K562 (cell line): ENCODE results near the gene NAT10. TPM values are rescaled to one million over a fixed set of nuclear protein-coding genes. Genes with fewer than 3 reads are reported as not detected.
A peak's percentile ranks its signal among the peaks of the same experiment; 100 is the strongest.

Experiments
- ATAC-seq: fragments of 200-7000 bp; cut with Tn5 transposase; 3 replicates; pipeline ENCODE4 v1.9.1; 2020; ENCODE audit warnings: moderate library complexity
- BruUV-seq: library from RNA; stranded (reverse); fragments of 400-500 nt; replicated peaks from 2 replicates; lab custom pipeline; 2021; lab: Mats Ljungman, UMichigan
- CTCF ChIA-PET: fragments of 300-600 bp; formaldehyde crosslinking; extraction: SDS; loops from one replicate; lab custom pipeline; 2021; ENCODE audit warnings: low intra/inter-chr PET ratio; lab: Yijun Ruan, JAX
- POLR2A ChIA-PET: fragments of 300-600, 350-650 bp; sonication (Branson Sonifier 250); formaldehyde crosslinking; extraction: SDS; loops from one replicate; lab custom pipeline; 2021; ENCODE audit warnings: antibody characterized with exemption, inconsistent platforms; lab: Yijun Ruan, JAX
- DNase-seq, 4 experiments: peaks; one replicate each; pipeline versions ENCODE4 v3.0.0 to v3.0.0-alpha.2; 2011 to 2018; ENCODE audit warnings: low spot score in 3 of 4, mixed read lengths in 3 of 4; ENCODE audit errors: extremely low read depth in 1 of 4
- FAIRE-seq: peaks from 2 replicates; lab custom pipeline; 2011; peaks lifted over from hg19 to GRCh38; lab: Jason Lieb, UNC
- H2AFZ ChIP-seq: 2 replicates; pipeline ENCODE4 v1.6.0; 2011; ENCODE audit warnings: low read depth, low read length, control low read depth, inconsistent platforms
- H3K27ac ChIP-seq: fragments of 200-600 bp; 3 replicates; pipeline ENCODE4 v1.8.0; 2011; ENCODE audit warnings: low read depth, mild to moderate bottlenecking, control low read depth, inconsistent platforms, low read length, moderate library complexity, mixed read lengths; ENCODE audit errors: extremely low read depth
- H3K27me3 ChIP-seq, 2 experiments: fragments of 300-600 bp in 1 of 2; 2 replicates in 1 of 2; 3 replicates in 1 of 2; pipeline versions ENCODE4 v1.6.0 to v1.8.0; 2011; ENCODE audit warnings: inconsistent platforms in 2 of 2, low read length in 2 of 2, mild to moderate bottlenecking in 1 of 2, mixed read lengths in 1 of 2, moderate library complexity in 1 of 2; ENCODE audit not compliant: control insufficient read depth in 2 of 2, insufficient read depth in 2 of 2
- H3K36me3 ChIP-seq: fragments of 300-600 bp; 3 replicates; pipeline ENCODE4 v1.8.0; 2011; ENCODE audit warnings: mild to moderate bottlenecking, low read length, inconsistent platforms; ENCODE audit not compliant: control insufficient read depth, insufficient read depth
- H3K4me1 ChIP-seq, 2 experiments: fragments of 200-600 bp in 1 of 2; replicated peaks in 1 of 2; 2 replicates in 1 of 2; 3 replicates in 1 of 2; pipeline versions ENCODE4 v1.5.1 to v1.8.0; 2011; ENCODE audit warnings: inconsistent platforms in 2 of 2, low read length in 2 of 2, mild to moderate bottlenecking in 1 of 2, mixed read lengths in 1 of 2, moderate library complexity in 1 of 2; ENCODE audit not compliant: control insufficient read depth in 2 of 2, insufficient read depth in 2 of 2
- H3K4me2 ChIP-seq: 2 replicates; pipeline ENCODE4 v1.6.1; 2011; ENCODE audit warnings: low read length, control low read depth, inconsistent platforms, mixed read lengths; ENCODE audit not compliant: insufficient read depth
- H3K4me3 ChIP-seq: fragments of 200-600 bp; sonication (generic), shearing (Covaris generic); 2 replicates; pipeline ENCODE4 v1.5.1; 2016; ENCODE audit warnings: control low read depth, inconsistent platforms
- H3K79me2 ChIP-seq: fragments of 200-600 bp; 3 replicates; pipeline ENCODE4 v1.8.0; 2011; ENCODE audit warnings: low read length, inconsistent platforms; ENCODE audit not compliant: control insufficient read depth, insufficient read depth
- H3K9ac ChIP-seq, 2 experiments: 2 replicates each; pipeline versions ENCODE4 v1.6.0 to v1.6.1; 2011; ENCODE audit warnings: low read depth in 2 of 2, low read length in 2 of 2, control low read depth in 1 of 2, inconsistent platforms in 1 of 2, mild to moderate bottlenecking in 1 of 2, mixed read lengths in 1 of 2; ENCODE audit not compliant: insufficient read depth in 1 of 2
- H3K9me1 ChIP-seq: one replicate; pipeline ENCODE4 v1.6.0; 2011; ENCODE audit warnings: inconsistent platforms, mild to moderate bottlenecking, low read length, moderate library complexity; ENCODE audit not compliant: control insufficient read depth, insufficient read depth
- H3K9me3 ChIP-seq: replicated peaks from 2 replicates; pipeline ENCODE4 v1.5.1; 2011; ENCODE audit warnings: low read depth, low read length, inconsistent platforms; ENCODE audit not compliant: control insufficient read depth, insufficient read depth
- H4K20me1 ChIP-seq: replicated peaks from 2 replicates; pipeline ENCODE4 v1.6.1; 2011; ENCODE audit warnings: low read length, inconsistent platforms, mixed read lengths; ENCODE audit not compliant: control insufficient read depth, insufficient read depth
- CBX1 ChIP-seq: sonication (generic); IDR thresholded peaks from 2 replicates; pipeline ENCODE4 v1.6.1; 2016; ENCODE audit warnings: antibody characterized with exemption, low read depth, mild to moderate bottlenecking
- ETV1 ChIP-seq: fragments of 450-650 bp; conservative IDR thresholded peaks from 2 replicates; pipeline ENCODE4 v1.6.1; 2016; ENCODE audit warnings: missing genetic modification characterization, control low read depth, low read depth, missing compliant biosample characterization
- FOXM1 ChIP-seq, 2 experiments: fragments of 450-650 bp in 1 of 2; sonication (generic) in 1 of 2; formaldehyde crosslinking in 1 of 2; IDR thresholded peaks; 2 replicates each; pipeline versions ENCODE4 v1.6.1 to v1.9.0; 2017 to 2022; ENCODE audit warnings: low read depth in 2 of 2, mild to moderate bottlenecking in 2 of 2, missing genetic modification reagents in 1 of 2, moderate library complexity in 1 of 2
- FUS ChIP-seq: fragments of 200-400 bp; formaldehyde crosslinking; optimal IDR thresholded peaks from 2 replicates; pipeline ENCODE3; 2017; ENCODE audit warnings: low read depth, low read length
- JUNB ChIP-seq: fragments of 450-650 bp; formaldehyde crosslinking; conservative IDR thresholded peaks from 2 replicates; pipeline ENCODE4 v1.4.0; 2020; ENCODE audit warnings: mild to moderate bottlenecking
- KLF16 ChIP-seq: IDR thresholded peaks from 2 replicates; pipeline ENCODE4 v1.6.1; 2016; ENCODE audit warnings: antibody characterized with exemption
- MEF2A ChIP-seq: IDR thresholded peaks from 2 replicates; pipeline ENCODE4 v1.6.1; 2011; ENCODE audit warnings: low read depth, mild to moderate bottlenecking, low read length, moderate library complexity; ENCODE audit not compliant: control insufficient read depth
- SMAD2 ChIP-seq: fragments of 150-350 bp; IDR thresholded peaks from 2 replicates; pipeline ENCODE4 v1.6.1; 2014; ENCODE audit warnings: low read depth, mild to moderate bottlenecking, low read length
- SUPT5H ChIP-seq: fragments of 450-650 bp; IDR thresholded peaks from 2 replicates; pipeline ENCODE4 v1.6.1; 2016
- XRCC4 ChIP-seq: IDR thresholded peaks from one replicate; pipeline ENCODE4 v1.6.1; 2011; ENCODE audit not compliant: insufficient read depth, insufficient read length; ENCODE audit errors: extremely low read depth
- ZNF354B ChIP-seq: fragments of 250-450 bp; sonication (Bioruptor Pico); IDR thresholded peaks from 2 replicates; pipeline ENCODE4 v1.4.0; 2020
- ZNF57 ChIP-seq: fragments of 450-650 bp; formaldehyde crosslinking; IDR thresholded peaks from 2 replicates; pipeline ENCODE4 v1.4.0; 2020; ENCODE audit warnings: mild to moderate bottlenecking, moderate library complexity
- WGBS: fragments of 100-300 bp; shearing (Covaris generic); methylation state at CpG from one replicate; pipeline ENCODE4 v1.1.6; 2016; ENCODE audit warnings: low coverage, mixed read lengths; ENCODE audit not compliant: insufficient coverage; ENCODE audit errors: missing lambda C conversion rate; 5-methylcytosine and 5-hydroxymethylcytosine counted together
- in situ Hi-C: fragments of 300-500 bp; cut with MboI; formaldehyde crosslinking; loops from 4 replicates; pipeline ENCODE4 v1.15.0; 2018; ENCODE audit warnings: inconsistent platforms, mixed read lengths
- intact Hi-C: fragments of 100-400 bp; cut with micrococcal nuclease; formaldehyde crosslinking; loops from 2 replicates; pipeline ENCODE4 v1.14.2; 2022
- polyA plus RNA-seq, 8 experiments: library from polyadenylated mRNA; depleted of rRNA in 4 of 8; stranded (reverse) in 5 of 8; unstranded in 3 of 8; fragments of >200 nt; fragmentation: Nextera tagmentation in 2 of 8; fragmentation: Illumina TruSeq in 1 of 8; extraction: Ambion mirVana in 2 of 8; extraction: Trizol in 1 of 8; gene quantifications; 2 replicates each; pipeline versions ENCODE4 v1.2.1 to v1.2.3, GENCODE V29; 2011 to 2014; ENCODE audit warnings: inconsistent platforms in 1 of 8, missing spikeins in 1 of 8
- total RNA-seq, 7 experiments: library from RNA; depleted of rRNA in 6 of 7; stranded (reverse); fragments of >200 nt in 6 of 7; fragmentation: Illumina TruSeq in 2 of 7; extraction: Trizol in 2 of 7; gene quantifications; 2 replicates each; pipeline versions ENCODE4 v1.2.1 to v1.2.3, GENCODE V29; 2011 to 2021; ENCODE audit warnings: low replicate concordance in 1 of 7
- TF ChIP-seq, protein P1 (sequence below): fragments of 250-450 bp; sonication (Bioruptor Pico); IDR thresholded peaks from 2 replicates; pipeline ENCODE4 v1.5.0; 2021

The NAT10 gene
- total and polyA plus RNA-seq, 9 of the 15 experiments (the other 6 are each of a cell fraction or from before 2014, with no cell fraction given) = 55.4 to 125 (median 86.3) TPM

- no peaks in the 10 kb centered on the region for H3K79me2 ChIP-seq
- DNase-seq (no peak), ATAC-seq (no peak), FAIRE-seq (no peak)
- intact Hi-C loops (no loop called here), in situ Hi-C loops (no loop called here)
- no peaks in the 10 kb centered on the region; the same call in 1 of the 2 replicates for H4K20me1 ChIP-seq
- ChIA-PET POLR2A (interaction anchor here (0.7 kb wide), 1 partner anchor 20 kb away, joined by 3 read pairs; no protein-coding TSS in a partner anchor), CTCF (no interaction called here)
- H3K9ac ChIP-seq = no peak overlapping the region; a peak in 1 of 4 replicates
- no peak overlapping the region for H3K27ac ChIP-seq
- H3K4me2 ChIP-seq = no peak overlapping the region
- no peaks in the 10 kb centered on the region for H3K9me3 ChIP-seq
- TSS peak; percentile 45 for BruUV-seq
- no peaks in the 10 kb centered on the region for H3K9me1 ChIP-seq
- WGBS = 91% methylated on average over 12 of the region's 12 CpGs
- TF ChIP-seq ZNF57 (CRISPR knock-in tag) (no peak), FOXM1 (IDR thresholded peaks at IDR 0.05; ENCODE audit: low read depth) (no peak), FOXM1 (CRISPR knock-in tag; IDR thresholded peaks at IDR 0.05; ENCODE audit: low read depth) (no peak), KLF16 (no peak), MEF2A (no peak), ETV1 (tag) (no peak), SUPT5H (no peak), JUNB (CRISPR knock-in tag) (no peak), SMAD2 (no peak), XRCC4 (no peak), FUS (no peak), CBX1 (no peak), ZNF354B (CRISPR knock-in tag) (no peak)
- TF ChIP-seq, protein P1, sequence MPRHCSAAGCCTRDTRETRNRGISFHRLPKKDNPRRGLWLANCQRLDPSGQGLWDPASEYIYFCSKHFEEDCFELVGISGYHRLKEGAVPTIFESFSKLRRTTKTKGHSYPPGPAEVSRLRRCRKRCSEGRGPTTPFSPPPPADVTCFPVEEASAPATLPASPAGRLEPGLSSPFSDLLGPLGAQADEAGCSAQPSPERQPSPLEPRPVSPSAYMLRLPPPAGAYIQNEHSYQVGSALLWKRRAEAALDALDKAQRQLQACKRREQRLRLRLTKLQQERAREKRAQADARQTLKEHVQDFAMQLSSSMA (CRISPR knock-in tag) = no peak
- no peaks in the 10 kb centered on the region for H3K27me3 ChIP-seq
- peaks cover 0 to 4% of the 10 kb centered on the region in 2 experiments; a peak in 1 of 5 replicates for H3K4me1 ChIP-seq
- H3K36me3 ChIP-seq = peaks cover 99% of the 10 kb centered on the region
- H2AFZ ChIP-seq = no peak overlapping the region
- no peak overlapping the region for H3K4me3 ChIP-seq
Observed at GRCh38 chr11:34146411-34146810, 41.0 kb downstream of the NAT10 start.
